Nucleus accumbens (tissue), 56 donors: ENCODE data around the gene ZNF346.

Experiments
- DNase-seq, 56 donors: peaks; one replicate each; lab custom pipeline; 2025; lab: John Stamatoyannopoulos, UW

ZNF346 gene

DNA sequence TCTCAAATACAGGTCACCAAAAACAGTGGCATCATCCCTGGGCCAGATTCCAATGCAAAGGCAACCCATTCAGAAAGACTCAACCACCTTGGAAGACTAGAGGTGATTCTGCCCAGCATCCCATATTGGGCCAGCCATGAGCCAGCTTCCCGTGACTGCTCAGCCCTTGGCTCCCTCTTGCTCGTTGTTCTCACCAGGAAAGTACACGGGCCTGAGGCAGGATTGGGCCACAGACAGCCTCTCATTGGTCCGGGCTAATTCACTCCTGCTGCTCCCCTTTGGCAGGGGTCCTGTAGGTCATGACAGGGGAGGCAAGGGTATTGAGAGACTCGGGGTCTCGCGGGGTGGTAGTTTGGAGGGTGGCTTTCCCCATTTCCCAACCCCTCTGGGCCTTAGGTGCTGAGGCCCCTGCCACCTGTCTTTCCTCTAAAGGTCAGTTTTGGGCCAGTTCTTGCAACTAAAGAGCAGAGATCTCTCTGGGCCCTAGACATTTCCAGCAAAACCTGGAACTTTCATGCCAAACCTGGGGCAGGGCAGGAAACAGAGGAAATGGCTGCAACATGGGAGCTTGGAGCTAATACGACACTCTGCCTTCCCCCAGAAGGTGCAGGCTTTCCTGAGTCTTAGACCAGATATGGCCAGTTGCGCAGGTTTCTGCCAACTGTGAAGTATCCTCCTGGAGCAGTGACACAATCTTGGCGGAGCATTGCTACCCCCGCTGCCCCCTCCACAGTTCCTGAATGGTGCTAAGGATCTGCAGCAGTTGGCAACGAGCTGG is 42.2 kb downstream of the ZNF346 start:
- DNase-seq, result no peak

GRCh38 chr5:177065491-177065890 is 43.0 kb downstream of the ZNF346 start:
- no peak for DNase-seq

- DNase-seq, result no peak
These were observed 43.7 kb downstream of the ZNF346 start for GRCh38 chr5:177066224-177066623.

- DNase-seq, result no peak
These were observed 45.0 kb downstream of the ZNF346 start for GRCh38 chr5:177067503-177067902.

GRCh38 chr5:177070536-177071191 is 48.2 kb downstream of the ZNF346 start:
- no peak for DNase-seq

GRCh38 chr5:177071666-177072385 is 49.3 kb downstream of the ZNF346 start:
- DNase-seq, result peak in 42 of 56 donors; percentile 5 to 85 (median 34)

- no peak for DNase-seq
These were observed 54.8 kb downstream of the ZNF346 start for GRCh38 chr5:177077335-177077734.

DNA sequence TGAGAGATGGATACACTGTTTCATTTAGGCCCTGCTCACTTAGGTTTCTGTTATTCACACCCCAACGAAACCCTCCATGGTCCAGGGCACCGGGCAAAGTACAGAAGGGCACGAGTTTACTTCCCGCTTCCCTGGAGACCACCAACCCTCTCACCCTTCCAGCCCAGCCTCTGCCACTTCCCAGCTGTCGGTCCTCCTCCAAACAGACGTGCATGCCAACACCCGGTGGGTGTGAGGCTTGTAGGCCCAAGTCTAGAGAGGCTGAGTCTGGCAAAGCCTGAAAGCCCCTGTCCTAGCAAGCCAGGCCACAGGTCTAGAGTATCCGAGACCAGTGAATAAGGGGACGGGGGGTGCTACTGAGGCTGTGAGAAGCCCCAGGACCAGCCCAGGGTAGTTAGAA is 57.1 kb downstream of the ZNF346 start:
- no peak for DNase-seq

GRCh38 chr5:177080265-177080664 is 57.8 kb downstream of the ZNF346 start:
- no peak for DNase-seq

DNA sequence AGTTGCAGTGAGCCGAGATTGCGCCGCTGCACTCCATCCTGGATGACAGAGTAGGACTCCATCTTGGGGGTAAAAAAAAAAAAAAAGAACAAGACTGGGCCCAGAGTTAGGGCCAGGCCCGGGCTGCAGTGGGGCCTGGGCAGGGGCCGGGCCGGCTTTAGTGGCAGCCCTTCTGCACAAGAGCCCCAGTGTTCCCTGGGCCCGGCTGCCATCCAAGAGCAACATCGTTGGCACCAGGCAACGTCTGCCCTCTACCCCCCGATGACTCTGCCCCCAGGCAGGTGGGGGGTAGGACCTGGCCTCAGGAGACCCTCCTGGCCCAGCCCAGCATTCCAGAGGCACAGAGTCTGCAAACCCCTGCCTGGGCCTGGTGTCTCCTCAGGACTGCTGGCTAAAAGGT is 59.4 kb downstream of the ZNF346 start:
- peak in 1 of 56 donors; percentile 11 for DNase-seq

GRCh38 chr5:177083357-177083756 is 60.9 kb downstream of the ZNF346 start:
- no peak for DNase-seq

DNA sequence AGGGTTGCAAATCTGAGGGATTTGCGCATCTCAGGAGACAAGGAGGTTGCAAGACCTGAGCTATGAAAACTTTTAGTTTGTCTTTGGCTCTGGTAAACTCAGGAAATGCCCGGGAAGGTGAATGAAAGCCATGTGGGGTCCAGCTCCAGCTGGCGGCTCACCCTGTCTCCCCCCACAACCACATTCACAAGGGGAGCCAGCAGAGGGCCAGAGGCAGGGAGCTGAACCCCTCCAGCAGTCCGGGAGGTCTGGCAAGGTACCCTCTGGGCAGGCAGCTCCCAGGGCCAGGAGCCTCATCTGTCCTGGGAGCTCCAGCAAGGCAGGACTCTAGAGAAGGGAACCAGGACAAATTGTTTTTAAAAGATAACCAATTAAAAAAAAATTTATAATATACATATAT is 61.7 kb downstream of the ZNF346 start:
- no peak for DNase-seq

DNA sequence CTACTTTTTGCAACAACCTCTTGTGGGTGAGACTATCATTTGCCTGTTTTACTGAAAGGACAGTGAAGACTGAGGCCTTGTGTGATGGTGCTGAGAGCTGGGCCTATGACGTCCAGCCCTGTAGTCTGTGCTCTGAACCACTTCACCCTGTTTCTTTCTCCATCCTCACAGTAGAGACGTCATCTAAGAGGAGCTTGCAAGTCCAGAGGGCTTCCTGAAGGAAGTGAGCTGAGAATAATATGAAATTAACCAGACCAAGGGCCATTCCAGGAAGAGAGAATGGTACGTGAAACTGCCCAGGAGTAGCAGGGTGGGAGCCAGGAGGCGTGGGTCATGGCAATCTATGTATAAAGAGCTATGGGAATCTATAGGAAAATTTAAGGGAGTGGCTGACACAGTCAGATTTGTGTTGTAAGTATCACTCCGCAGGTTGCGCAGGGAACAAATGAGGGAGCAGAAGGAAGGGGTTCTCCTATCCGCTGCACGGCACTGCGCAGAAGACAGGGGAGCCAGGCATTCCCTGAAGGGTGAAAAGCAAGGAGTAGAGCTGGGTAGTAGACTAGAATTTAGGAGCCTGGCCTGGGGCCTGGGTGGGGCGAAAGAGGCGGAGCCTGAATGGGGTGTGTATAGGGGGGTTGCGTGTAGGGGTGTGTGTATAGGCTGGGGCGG is 63.6 kb downstream of the ZNF346 start:
- no peak for DNase-seq

GRCh38 chr5:177086654-177087397 is 64.3 kb downstream of the ZNF346 start, which contains the start of gene FGFR4:
TSS of gene FGFR4 (plus strand) at chr5:177086915. CDS start at chr5:177089603, 2,688 bp downstream.
- DNase-seq, result peak in 5 of 56 donors; percentile 6 to 60 (median 35)

DNA sequence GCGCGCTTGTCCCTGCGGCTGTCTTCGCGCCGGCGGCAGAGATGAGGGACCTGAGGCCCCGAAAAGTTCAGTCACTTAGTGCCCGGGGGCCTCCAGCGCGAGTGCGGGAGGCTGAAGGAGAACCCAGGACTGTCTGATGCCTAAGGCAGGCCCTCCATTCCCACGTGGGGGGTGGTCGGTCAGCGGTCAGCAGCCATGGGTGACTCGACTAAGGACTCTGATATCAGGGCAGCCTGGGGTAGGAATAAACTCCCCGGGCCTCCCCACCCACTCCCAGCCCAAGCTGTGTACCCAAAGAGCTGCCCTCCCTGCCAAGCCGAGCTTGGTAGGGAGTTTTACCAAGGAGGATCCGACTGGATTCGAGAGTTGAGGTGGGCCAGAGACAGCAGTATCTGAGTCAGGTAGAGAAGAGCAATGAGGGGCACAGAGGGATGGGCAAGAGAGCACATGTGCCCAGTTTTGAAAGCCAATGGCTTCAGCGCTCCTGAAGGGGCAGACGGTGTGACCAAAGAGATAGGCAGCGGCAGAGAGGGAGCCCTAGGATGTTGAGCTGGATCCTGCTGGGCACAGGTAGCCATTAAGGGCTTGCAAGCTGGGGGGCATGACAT is 65.0 kb downstream of the ZNF346 start:
- DNase-seq, result no peak

DNA sequence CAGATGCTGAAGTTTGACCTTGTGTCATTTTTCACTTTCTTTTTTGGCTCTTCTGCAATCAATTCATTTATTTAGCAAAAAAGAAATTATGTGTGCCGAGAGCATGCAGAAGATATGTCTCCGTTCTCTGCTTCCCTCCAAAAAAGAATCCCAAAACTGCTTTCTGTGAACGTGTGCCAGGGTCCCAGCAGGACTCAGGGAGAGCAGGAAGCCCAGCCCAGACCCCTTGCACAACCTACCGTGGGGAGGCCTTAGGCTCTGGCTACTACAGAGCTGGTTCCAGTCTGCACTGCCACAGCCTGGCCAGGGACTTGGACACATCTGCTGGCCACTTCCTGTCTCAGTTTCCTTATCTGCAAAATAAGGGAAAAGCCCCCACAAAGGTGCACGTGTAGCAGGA is 66.6 kb downstream of the ZNF346 start:
- no peak for DNase-seq

GRCh38 chr5:177089825-177090641 is 67.5 kb downstream of the ZNF346 start:
- DNase-seq, result no peak

- no peak for DNase-seq
These were observed 68.3 kb downstream of the ZNF346 start for GRCh38 chr5:177090813-177091212.

DNA sequence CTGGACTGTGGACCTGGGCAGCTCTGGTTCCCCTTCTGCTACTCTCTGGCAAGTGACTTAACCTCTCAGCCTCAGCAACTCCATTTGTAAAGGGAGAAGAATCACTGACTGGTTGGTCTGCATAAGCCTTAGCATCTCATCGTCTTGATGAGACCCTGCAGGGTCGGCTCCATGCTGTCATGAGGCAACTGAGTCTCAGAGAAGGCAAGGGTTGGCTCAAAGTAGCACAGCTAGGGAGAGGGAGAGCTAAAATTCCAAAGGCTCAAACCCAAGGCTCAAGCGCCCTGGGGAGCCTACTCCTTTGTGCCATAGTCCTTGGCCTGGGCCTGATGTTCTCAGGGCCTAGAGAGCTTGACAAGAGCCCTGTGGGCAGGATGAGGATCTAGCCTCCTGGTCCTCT is 68.7 kb downstream of the ZNF346 start:
- DNase-seq, result no peak
